GM18499 (cell line): ENCODE results near the gene TMOD2.

Experiments used
- ATAC-seq: cut with Tn5 transposase; IDR thresholded peaks from one replicate; pipeline ENCODE4 v1.9.1; 2021; ENCODE audit warnings: moderate number of reproducible peaks; ENCODE audit not compliant: insufficient read depth, unreplicated experiment

TMOD2 gene

GRCh38 chr15:51846463-51847230, 95.2 kb downstream of the TMOD2 start:
- no peak for ATAC-seq

DNA sequence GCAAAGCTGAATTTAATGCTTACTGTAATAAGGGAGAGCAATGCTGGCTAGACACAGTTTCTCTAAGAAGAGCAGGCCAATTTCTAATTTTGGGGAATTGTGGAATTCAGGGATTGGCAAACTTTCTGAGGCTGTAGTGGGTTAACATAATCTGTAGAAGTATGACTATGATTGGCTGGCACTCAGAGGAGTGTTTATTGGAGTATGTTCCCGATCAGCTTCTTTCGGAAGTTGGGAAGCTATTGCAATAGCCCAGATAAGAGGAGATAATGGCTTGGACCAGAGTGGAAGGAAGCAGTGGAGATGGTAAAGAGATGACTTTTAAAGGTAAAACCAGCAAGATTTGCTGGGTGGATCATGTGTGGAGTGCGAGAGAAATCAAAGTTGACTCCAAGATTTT, 97.4 kb downstream of the TMOD2 start:
- ATAC-seq, result no peak

GRCh38 chr15:51849860-51850259, 98.5 kb downstream of the TMOD2 start:
- no peak for ATAC-seq

GRCh38 chr15:51853998-51854397, 102.6 kb downstream of the TMOD2 start:
- ATAC-seq, result no peak

GRCh38 chr15:51855612-51856011, 104.2 kb downstream of the TMOD2 start:
- ATAC-seq, result no peak

- no peak for ATAC-seq
Measured at GRCh38 chr15:51856714-51857380, 105.5 kb downstream of the TMOD2 start.

- no peak for ATAC-seq
Measured at GRCh38 chr15:51861557-51862359, 110.4 kb downstream of the TMOD2 start.

DNA sequence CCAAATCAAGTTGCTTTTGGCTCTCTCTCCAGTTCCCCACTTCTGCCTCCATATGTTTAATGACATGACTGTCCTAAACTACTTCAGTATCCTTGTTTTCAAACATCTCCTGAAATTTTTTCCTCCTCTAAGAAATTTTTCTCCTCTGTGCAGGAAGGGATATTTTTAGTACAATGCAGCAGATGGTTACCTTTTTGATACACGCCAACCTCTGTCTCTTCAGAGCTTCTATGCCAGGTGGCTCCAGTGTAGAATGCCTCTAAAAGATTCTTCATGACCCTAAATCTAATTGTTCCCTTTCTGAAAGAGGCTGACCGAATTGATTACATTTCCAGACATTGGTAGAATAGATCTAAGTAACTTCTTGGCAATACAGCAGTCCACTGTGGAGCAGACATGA, 111.7 kb downstream of the TMOD2 start:
- no peak for ATAC-seq

DNA sequence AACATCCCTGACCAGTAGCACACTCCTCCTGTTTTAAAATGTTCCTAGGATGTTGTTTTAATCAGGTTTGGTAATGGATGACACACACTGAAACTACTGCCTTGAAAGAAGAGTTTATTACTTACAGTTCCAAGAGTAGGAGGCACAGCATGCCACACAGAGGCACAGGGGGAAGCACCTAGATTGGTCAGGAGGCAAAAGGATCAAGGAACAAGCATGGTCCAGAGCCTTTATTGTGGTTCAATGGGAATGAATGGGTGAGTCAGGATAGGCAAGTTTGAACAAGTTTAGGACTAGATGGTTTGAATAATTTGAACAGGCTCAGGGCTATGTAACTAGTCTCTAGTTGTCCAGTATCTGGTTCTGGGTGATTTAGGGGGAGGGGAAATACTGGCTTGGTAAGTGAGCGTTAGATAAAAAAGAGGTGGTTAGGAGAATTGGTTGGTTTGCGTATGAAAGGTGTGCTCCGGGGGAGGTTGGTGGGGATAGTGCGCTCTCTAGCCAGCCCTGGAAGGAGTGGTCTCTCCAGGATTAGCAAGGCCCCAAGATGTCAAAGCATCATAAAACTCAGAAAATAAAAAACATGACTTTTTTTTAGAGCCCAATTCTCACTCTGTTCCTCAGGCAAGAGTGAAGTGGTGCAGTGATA, 113.1 kb downstream of the TMOD2 start:
- no peak for ATAC-seq

DNA sequence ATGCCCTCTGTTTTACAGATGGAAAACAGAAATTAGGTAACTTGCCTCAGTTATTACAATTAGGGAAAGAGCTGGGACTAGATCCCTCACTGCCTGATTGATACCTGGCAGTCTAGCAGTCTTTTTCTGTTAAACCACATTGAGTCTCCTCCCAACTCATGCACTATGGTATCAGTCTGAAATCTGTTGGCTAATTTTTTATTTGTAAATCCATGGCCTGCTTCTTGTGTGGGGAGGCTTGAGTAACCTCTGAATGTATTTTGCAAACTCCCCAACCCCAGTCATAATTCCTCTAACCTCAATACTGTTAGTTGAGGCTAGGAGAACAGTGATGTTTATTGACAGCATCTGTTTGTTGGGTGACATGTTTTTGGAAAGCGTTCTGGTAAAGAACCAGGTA, 113.9 kb downstream of the TMOD2 start:
- ATAC-seq, result no peak
